ENCODE data around the gene DLGAP1. TPM values are rescaled to one million over a fixed set of nuclear protein-coding genes. Genes with fewer than 3 reads are reported as not detected.

The DLGAP1 gene
- total and polyA plus RNA-seq, 4 donors, result 0.75 to 6.6 (median 3.6) TPM

DNA sequence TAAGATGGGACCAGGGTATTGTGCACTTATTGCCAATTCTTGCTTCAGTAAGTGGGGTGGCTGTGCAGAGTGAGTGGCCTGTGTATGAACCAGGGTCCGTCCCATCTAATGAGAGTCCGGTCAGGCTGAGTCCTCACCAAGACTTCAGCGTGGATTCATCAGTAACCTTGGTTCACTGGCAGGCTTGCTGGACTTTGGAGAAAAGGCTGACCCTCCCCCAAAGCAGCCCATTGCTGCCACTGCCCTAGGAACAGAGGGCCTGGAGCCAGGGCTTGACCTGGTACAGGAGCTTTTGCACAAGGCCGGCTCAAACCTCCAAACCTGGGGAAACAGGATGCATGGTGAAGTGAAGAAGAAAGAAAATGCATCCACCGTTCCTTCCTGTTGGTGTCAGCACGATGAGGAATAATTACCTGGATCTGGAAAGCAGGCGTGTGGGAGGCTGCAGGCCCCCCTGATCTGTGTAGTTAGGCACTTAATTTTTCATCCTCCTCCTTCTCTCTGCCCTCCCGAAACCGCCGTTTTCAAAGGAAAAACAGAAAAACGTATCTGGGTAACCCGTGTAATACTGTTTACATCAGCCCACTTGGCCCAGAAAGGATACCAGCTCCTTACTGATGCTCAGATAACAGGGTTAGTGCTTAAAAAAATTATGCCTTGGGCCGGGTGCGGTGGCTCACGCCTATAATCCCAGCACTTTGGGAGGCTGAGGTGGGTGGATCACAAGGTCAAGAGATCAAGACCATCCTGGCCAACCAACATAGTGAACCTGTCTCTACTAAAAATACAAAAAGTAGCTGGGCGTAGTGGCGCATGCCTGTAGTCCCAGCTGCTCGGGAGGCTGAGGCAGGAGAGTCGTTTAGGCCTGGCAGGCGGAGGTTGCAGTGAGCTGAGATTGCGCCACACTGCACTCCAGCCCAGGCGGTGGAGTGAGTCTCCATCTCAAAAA is 857.4 kb downstream of the DLGAP1 start:
- WGBS, 2 donors, result 84 to 87% methylated on average over 22 of the region's 22 CpGs
- intact Hi-C loops (cut with DNase I), result loop anchor here in 1 of 2 donors (5.0 to 10.0 kb wide), 2 partner anchors 70 to 333 kb away; partner anchors contain the start of gene MYL12B
- no peak overlapping the region for H3K4me3 ChIP-seq (ENCODE audit: low read length in 2 of 2)
- peaks cover 7 to 16% of the 10 kb centered on the region in 2 donors for H3K4me1 ChIP-seq (ENCODE audit: control insufficient read depth in 1 of 2, insufficient read depth in 2 of 2, low read length in 2 of 2)
- H3K9me3 ChIP-seq (ENCODE audit: control insufficient read depth, low read length), result no peaks in the 10 kb centered on the region
- no peaks in the 10 kb centered on the region for H3K27me3 ChIP-seq (ENCODE audit: control insufficient read depth in 1 of 2, insufficient read depth in 2 of 2, low read length in 1 of 2)
- H3K36me3 ChIP-seq (ENCODE audit: control insufficient read depth in 1 of 2, insufficient read depth in 2 of 2, low read length in 1 of 2), result no peaks in the 10 kb centered on the region
- DNase-seq (no peak), ATAC-seq (ENCODE audit: low FRiP score) (no peak)
- H3K27ac ChIP-seq (ENCODE audit: low read depth in 1 of 2, low read length in 2 of 2), result peak overlapping the region in 1 of 2 donors; percentile 91

- ATAC-seq (ENCODE audit: low FRiP score) (no peak), DNase-seq (peak in 1 of 2 donors; percentile 70)
- peaks cover 7 to 13% of the 10 kb centered on the region in 2 donors for H3K4me1 ChIP-seq (ENCODE audit: control insufficient read depth in 1 of 2, insufficient read depth in 2 of 2, low read length in 2 of 2)
- intact Hi-C loops (cut with DNase I), result loop anchor here in 1 of 2 donors (5.0 to 10.0 kb wide), 2 partner anchors 70 to 332 kb away; partner anchors contain the start of gene MYL12B
- peak overlapping the region; percentile 86 to 96 for H3K27ac ChIP-seq (ENCODE audit: low read depth in 1 of 2, low read length in 2 of 2)
- H3K4me3 ChIP-seq (ENCODE audit: low read length in 2 of 2), result no peak overlapping the region
- 49 to 58% methylated on average over 17 of the region's 17 CpGs for WGBS, 2 donors
- H3K36me3 ChIP-seq (ENCODE audit: control insufficient read depth in 1 of 2, insufficient read depth in 2 of 2, low read length in 1 of 2), result no peaks in the 10 kb centered on the region
- no peaks in the 10 kb centered on the region for H3K27me3 ChIP-seq (ENCODE audit: control insufficient read depth in 1 of 2, insufficient read depth in 2 of 2, low read length in 1 of 2)
- no peaks in the 10 kb centered on the region for H3K9me3 ChIP-seq (ENCODE audit: control insufficient read depth, low read length)
These were observed 858.3 kb downstream of the DLGAP1 start for GRCh38 chr18:3596637-3597384.

DNA sequence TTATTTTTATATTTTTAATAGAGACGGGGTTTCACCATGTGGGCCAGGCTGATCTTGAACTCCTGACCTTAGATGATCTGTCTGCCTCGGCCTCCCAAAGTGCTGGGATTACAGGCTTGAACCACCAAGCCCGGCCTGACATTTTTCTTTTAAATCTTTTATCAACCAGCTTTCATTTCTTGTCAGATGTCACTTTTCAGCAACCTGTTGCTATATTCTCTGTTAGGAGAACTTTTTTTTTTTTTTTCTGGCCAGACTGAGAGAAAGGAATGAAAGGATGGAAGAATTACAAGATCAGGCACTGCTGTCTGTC is 858.8 kb downstream of the DLGAP1 start:
- peak overlapping the region; percentile 86 to 100 for H3K27ac ChIP-seq (ENCODE audit: low read depth in 1 of 2, low read length in 2 of 2)
- intact Hi-C loops (cut with DNase I), result loop anchor here in 1 of 2 donors (5.0 to 10.0 kb wide), 2 partner anchors 71 to 331 kb away; partner anchors contain the start of gene MYL12B
- H3K9me3 ChIP-seq (ENCODE audit: control insufficient read depth, low read length), result no peaks in the 10 kb centered on the region
- 71 to 83% methylated on average over 3 of the region's 3 CpGs for WGBS, 2 donors
- no peak for ATAC-seq (ENCODE audit: low FRiP score)
- DNase-seq, result no peak
- H3K36me3 ChIP-seq (ENCODE audit: control insufficient read depth in 1 of 2, insufficient read depth in 2 of 2, low read length in 1 of 2), result no peaks in the 10 kb centered on the region
- no peak overlapping the region for H3K4me3 ChIP-seq (ENCODE audit: low read length in 2 of 2)
- H3K4me1 ChIP-seq (ENCODE audit: control insufficient read depth in 1 of 2, insufficient read depth in 2 of 2, low read length in 2 of 2), result peaks cover 7 to 13% of the 10 kb centered on the region in 2 donors
- no peaks in the 10 kb centered on the region for H3K27me3 ChIP-seq (ENCODE audit: control insufficient read depth in 1 of 2, insufficient read depth in 2 of 2, low read length in 1 of 2)

- Histone ChIP-seq H3K27ac (ENCODE audit: low read depth in 1 of 2, low read length in 2 of 2) (peak overlapping the region; percentile 95 to 100), H3K4me3 (ENCODE audit: low read length in 2 of 2) (peak overlapping the region; percentile 59 to 85), H3K36me3 (ENCODE audit: control insufficient read depth in 1 of 2, insufficient read depth in 2 of 2, low read length in 1 of 2) (no peaks in the 10 kb centered on the region), H3K9me3 (ENCODE audit: control insufficient read depth, low read length) (no peaks in the 10 kb centered on the region), H3K27me3 (ENCODE audit: control insufficient read depth in 1 of 2, insufficient read depth in 2 of 2, low read length in 1 of 2) (no peaks in the 10 kb centered on the region), H3K4me1 (ENCODE audit: control insufficient read depth in 1 of 2, insufficient read depth in 2 of 2, low read length in 2 of 2) (peaks cover 7 to 13% of the 10 kb centered on the region in 2 donors)
- DNase-seq (peak in 1 of 2 donors; percentile 58), ATAC-seq (ENCODE audit: low FRiP score) (peak; percentile 75)
- 63% methylated on average over 7 of the region's 7 CpGs for WGBS, 2 donors
- intact Hi-C loops (cut with DNase I), result loop anchor here (2.0 to 10.0 kb wide), 4 partner anchors 71 to 331 kb away; partner anchors contain the start of gene MYL12B (in 1 of the 2)
These were observed 859.5 kb downstream of the DLGAP1 start for GRCh38 chr18:3595369-3596273.

- DNase-seq (peak in 1 of 2 donors; percentile 51), ATAC-seq (ENCODE audit: low FRiP score) (peak; percentile 9)
- peak overlapping the region; percentile 59 to 85 for H3K4me3 ChIP-seq (ENCODE audit: low read length in 2 of 2)
- intact Hi-C loops (cut with DNase I), result loop anchor here (1.0 to 10.0 kb wide), 7 partner anchors 27 to 330 kb away; partner anchors contain the start of genes MYL12B (in 1 of the 2) and TGIF1 (in 1 of the 2)
- 11 to 12% methylated on average over 8 of the region's 8 CpGs for WGBS, 2 donors
- H3K9me3 ChIP-seq (ENCODE audit: control insufficient read depth, low read length), result no peaks in the 10 kb centered on the region
- peaks cover 7 to 13% of the 10 kb centered on the region in 2 donors for H3K4me1 ChIP-seq (ENCODE audit: control insufficient read depth in 1 of 2, insufficient read depth in 2 of 2, low read length in 2 of 2)
- no peaks in the 10 kb centered on the region for H3K27me3 ChIP-seq (ENCODE audit: control insufficient read depth in 1 of 2, insufficient read depth in 2 of 2, low read length in 1 of 2)
- H3K36me3 ChIP-seq (ENCODE audit: control insufficient read depth in 1 of 2, insufficient read depth in 2 of 2, low read length in 1 of 2), result no peaks in the 10 kb centered on the region
- H3K27ac ChIP-seq (ENCODE audit: low read depth in 1 of 2, low read length in 2 of 2), result peak overlapping the region; percentile 95 to 100
These were observed 860.2 kb downstream of the DLGAP1 start for GRCh38 chr18:3594760-3595368.

GRCh38 chr18:3593904-3594759 is 861.0 kb downstream of the DLGAP1 start:
- DNase-seq, result peak; percentile 89 to 90
- ATAC-seq (ENCODE audit: low FRiP score), result peak; percentile 94
- peaks cover 7 to 13% of the 10 kb centered on the region in 2 donors for H3K4me1 ChIP-seq (ENCODE audit: control insufficient read depth in 1 of 2, insufficient read depth in 2 of 2, low read length in 2 of 2)
- H3K9me3 ChIP-seq (ENCODE audit: control insufficient read depth, low read length), result no peaks in the 10 kb centered on the region
- H3K27me3 ChIP-seq (ENCODE audit: control insufficient read depth in 1 of 2, insufficient read depth in 2 of 2, low read length in 1 of 2), result no peaks in the 10 kb centered on the region
- 0% methylated on average over 17 of the region's 17 CpGs for WGBS, 2 donors
- H3K27ac ChIP-seq (ENCODE audit: low read depth in 1 of 2, low read length in 2 of 2), result peak overlapping the region; percentile 95 to 100
- intact Hi-C loops (cut with DNase I), result loop anchor here (1.0 to 10.0 kb wide), 6 partner anchors 28 to 329 kb away; partner anchors contain the start of genes MYL12B (in 1 of the 2) and TGIF1 (in 1 of the 2)
- H3K4me3 ChIP-seq (ENCODE audit: low read length in 2 of 2), result peak overlapping the region; percentile 59 to 85
- H3K36me3 ChIP-seq (ENCODE audit: control insufficient read depth in 1 of 2, insufficient read depth in 2 of 2, low read length in 1 of 2), result no peaks in the 10 kb centered on the region

GRCh38 chr18:3593381-3593903 is 861.7 kb downstream of the DLGAP1 start:
- no peaks in the 10 kb centered on the region for H3K9me3 ChIP-seq (ENCODE audit: control insufficient read depth, low read length)
- peak overlapping the region in 1 of 2 donors; percentile 44 for H3K4me3 ChIP-seq (ENCODE audit: low read length in 2 of 2)
- 14 to 15% methylated on average over 11 of the region's 11 CpGs for WGBS, 2 donors
- ATAC-seq (ENCODE audit: low FRiP score) (peak; percentile 19), DNase-seq (peak in 1 of 2 donors; percentile 61)
- peaks cover 7 to 13% of the 10 kb centered on the region in 2 donors for H3K4me1 ChIP-seq (ENCODE audit: control insufficient read depth in 1 of 2, insufficient read depth in 2 of 2, low read length in 2 of 2)
- H3K27me3 ChIP-seq (ENCODE audit: control insufficient read depth in 1 of 2, insufficient read depth in 2 of 2, low read length in 1 of 2), result no peaks in the 10 kb centered on the region
- intact Hi-C loops (cut with DNase I), result loop anchor here (5.0 to 10.0 kb wide), 3 partner anchors 141 to 329 kb away; partner anchors contain the start of genes MYL12B (in 1 of the 2) and TGIF1 (in 1 of the 2)
- H3K27ac ChIP-seq (ENCODE audit: low read depth in 1 of 2, low read length in 2 of 2), result peak overlapping the region; percentile 73 to 100
- no peaks in the 10 kb centered on the region for H3K36me3 ChIP-seq (ENCODE audit: control insufficient read depth in 1 of 2, insufficient read depth in 2 of 2, low read length in 1 of 2)

Measured in aorta (tissue), 5 donors.